ENCODE data around the gene TRAPPC14. TPM values are rescaled to one million over a fixed set of nuclear protein-coding genes. Genes with fewer than 3 reads are reported as not detected.
A peak's percentile ranks its signal among the peaks of the same experiment; 100 is the strongest.
"Not testable (repeated sequence)": the region's sequence is repeated elsewhere in the genome, so short reads cannot be mapped to it uniquely, and the experiment has no call there.

TRAPPC14 gene
- total RNA-seq, 3 donors from 2014 or later (not counting 1 experiment from before 2014, with no cell fraction given) = 55.1 to 59.2 (median 56.5) TPM

DNA sequence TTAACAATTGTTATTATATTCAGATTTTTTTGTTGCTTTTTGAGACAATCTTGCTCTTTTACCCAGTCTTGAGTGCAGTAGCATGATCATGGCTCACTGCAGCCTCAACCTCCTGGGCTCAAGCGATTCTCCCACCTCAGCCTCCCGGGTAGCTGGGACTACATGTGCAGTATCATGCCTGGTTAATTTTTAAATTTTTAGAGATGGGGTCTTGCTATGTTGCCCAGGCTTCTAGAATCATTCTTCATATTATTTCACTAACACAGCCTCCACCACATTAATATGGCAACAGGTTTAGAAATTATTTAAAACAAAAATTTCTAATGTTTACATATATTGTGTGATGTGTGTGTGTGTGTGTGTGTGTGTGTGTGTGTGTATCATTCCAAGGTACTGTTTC is 11.2 kb downstream of the TRAPPC14 start:
- Mint-ChIP-seq H3K27me3 (ENCODE audit: low read depth in 2 of 2) (no peaks in the 10 kb centered on the region), H3K9me3 (no peaks in the 10 kb centered on the region), H3K4me1 (peaks cover 27 to 29% of the 10 kb centered on the region in 2 donors), H3K4me3 (no peak overlapping the region), H3K27ac (no peak overlapping the region), H3K36me3 (no peaks in the 10 kb centered on the region)
- TF ChIP-seq, protein P1, sequence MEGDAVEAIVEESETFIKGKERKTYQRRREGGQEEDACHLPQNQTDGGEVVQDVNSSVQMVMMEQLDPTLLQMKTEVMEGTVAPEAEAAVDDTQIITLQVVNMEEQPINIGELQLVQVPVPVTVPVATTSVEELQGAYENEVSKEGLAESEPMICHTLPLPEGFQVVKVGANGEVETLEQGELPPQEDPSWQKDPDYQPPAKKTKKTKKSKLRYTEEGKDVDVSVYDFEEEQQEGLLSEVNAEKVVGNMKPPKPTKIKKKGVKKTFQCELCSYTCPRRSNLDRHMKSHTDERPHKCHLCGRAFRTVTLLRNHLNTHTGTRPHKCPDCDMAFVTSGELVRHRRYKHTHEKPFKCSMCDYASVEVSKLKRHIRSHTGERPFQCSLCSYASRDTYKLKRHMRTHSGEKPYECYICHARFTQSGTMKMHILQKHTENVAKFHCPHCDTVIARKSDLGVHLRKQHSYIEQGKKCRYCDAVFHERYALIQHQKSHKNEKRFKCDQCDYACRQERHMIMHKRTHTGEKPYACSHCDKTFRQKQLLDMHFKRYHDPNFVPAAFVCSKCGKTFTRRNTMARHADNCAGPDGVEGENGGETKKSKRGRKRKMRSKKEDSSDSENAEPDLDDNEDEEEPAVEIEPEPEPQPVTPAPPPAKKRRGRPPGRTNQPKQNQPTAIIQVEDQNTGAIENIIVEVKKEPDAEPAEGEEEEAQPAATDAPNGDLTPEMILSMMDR (IDR thresholded peaks at IDR 0.05) = no peak
- H3K4me3 ChIP-seq (ENCODE audit: low read length) = no peak overlapping the region
- WGBS (ENCODE audit: insufficient coverage) = 100% methylated on average over 2 of the region's 2 CpGs
- no peaks in the 10 kb centered on the region for H3K9me3 ChIP-seq (ENCODE audit: control insufficient read depth, insufficient read depth, low read length)
- H3K27me3 ChIP-seq (ENCODE audit: control insufficient read depth, insufficient read depth, low read length) = no peaks in the 10 kb centered on the region
- DNase-seq (no peak), ATAC-seq (no peak)
- no peaks in the 10 kb centered on the region for H3K36me3 ChIP-seq (ENCODE audit: control insufficient read depth, insufficient read depth, low read length)
- H3K4me1 ChIP-seq (ENCODE audit: control insufficient read depth, insufficient read depth, low read length) = peaks cover 20% of the 10 kb centered on the region
- intact Hi-C loops (cut with micrococcal nuclease) = no loop called here
- H3K27ac ChIP-seq (ENCODE audit: low read length) = no peak overlapping the region

DNA sequence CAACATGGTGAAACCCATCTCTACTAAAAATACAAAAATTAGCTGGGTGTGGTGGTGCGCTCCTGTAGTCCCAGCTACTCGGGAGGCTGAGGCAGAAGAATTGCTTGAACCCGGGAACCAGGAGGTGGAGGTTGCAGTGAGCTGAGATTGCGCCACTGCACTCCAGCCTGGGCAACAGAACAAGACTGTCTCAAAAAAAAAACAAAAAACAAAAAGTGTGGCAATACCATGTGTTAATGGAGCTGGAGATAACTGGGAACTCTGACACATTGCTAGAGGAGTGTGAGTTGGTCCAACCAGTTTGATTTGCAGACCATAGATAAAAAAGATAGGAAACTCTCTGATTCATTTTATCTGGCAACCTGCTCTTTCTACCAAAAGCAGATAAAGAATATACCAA is 12.2 kb downstream of the TRAPPC14 start:
- ATAC-seq; H3K4me3 ChIP-seq (ENCODE audit: low read length); H3K27me3 Mint-ChIP-seq (ENCODE audit: low read depth in 2 of 2); DNase-seq; intact Hi-C loops (cut with micrococcal nuclease); H3K9me3 Mint-ChIP-seq; H3K27me3 ChIP-seq (ENCODE audit: control insufficient read depth, insufficient read depth, low read length); H3K9me3 ChIP-seq (ENCODE audit: control insufficient read depth, insufficient read depth, low read length); H3K27ac Mint-ChIP-seq; H3K27ac ChIP-seq (ENCODE audit: low read length); H3K36me3 ChIP-seq (ENCODE audit: control insufficient read depth, insufficient read depth, low read length); H3K36me3 Mint-ChIP-seq; H3K4me3 Mint-ChIP-seq: not testable (repeated sequence)
- 96% methylated on average over 4 of the region's 4 CpGs for WGBS (ENCODE audit: insufficient coverage)
- H3K4me1 Mint-ChIP-seq = peaks cover 23 to 26% of the 10 kb centered on the region in 2 donors
- H3K4me1 ChIP-seq (ENCODE audit: control insufficient read depth, insufficient read depth, low read length) = peaks cover 17% of the 10 kb centered on the region

DNA sequence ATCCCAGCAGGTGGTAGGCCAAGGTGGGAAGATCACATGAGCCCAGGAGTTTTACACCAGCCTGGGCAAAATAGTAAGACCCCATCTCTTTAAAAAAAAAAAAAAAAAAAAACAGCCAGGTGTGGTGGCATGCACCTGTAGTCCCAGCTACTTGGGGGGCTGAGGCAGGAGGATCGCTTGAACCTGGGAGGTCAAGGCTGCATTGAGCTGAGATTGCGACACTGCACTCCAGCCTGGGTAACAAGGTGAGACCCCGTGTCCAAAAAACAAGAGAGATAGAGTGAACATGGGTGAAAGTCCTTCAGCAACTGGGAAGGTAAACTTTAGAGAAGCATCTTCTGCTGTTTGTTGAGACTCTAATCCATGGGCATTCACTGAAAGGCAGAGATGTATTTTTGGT is 16.1 kb downstream of the TRAPPC14 start:
- Histone ChIP-seq H3K4me3 (ENCODE audit: low read length) (no peak overlapping the region), H3K9me3 (ENCODE audit: control insufficient read depth, insufficient read depth, low read length) (no peaks in the 10 kb centered on the region), H3K27ac (ENCODE audit: low read length) (no peak overlapping the region), H3K36me3 (ENCODE audit: control insufficient read depth, insufficient read depth, low read length) (no peaks in the 10 kb centered on the region), H3K27me3 (ENCODE audit: control insufficient read depth, insufficient read depth, low read length) (no peaks in the 10 kb centered on the region), H3K4me1 (ENCODE audit: control insufficient read depth, insufficient read depth, low read length) (no peaks in the 10 kb centered on the region)
- Mint-ChIP-seq H3K4me3 (no peak overlapping the region), H3K9me3 (no peaks in the 10 kb centered on the region), H3K36me3 (no peaks in the 10 kb centered on the region), H3K4me1 (no peaks in the 10 kb centered on the region), H3K27me3 (ENCODE audit: low read depth in 2 of 2) (peaks cover 0 to 6% of the 10 kb centered on the region in 2 donors), H3K27ac (no peak overlapping the region)
- TF ChIP-seq, protein P1 (IDR thresholded peaks at IDR 0.05) = no peak
- WGBS (ENCODE audit: insufficient coverage) = 95% methylated on average over 3 of the region's 3 CpGs
- DNase-seq (no peak), ATAC-seq (no peak)
- intact Hi-C loops (cut with micrococcal nuclease) = no loop called here

DNA sequence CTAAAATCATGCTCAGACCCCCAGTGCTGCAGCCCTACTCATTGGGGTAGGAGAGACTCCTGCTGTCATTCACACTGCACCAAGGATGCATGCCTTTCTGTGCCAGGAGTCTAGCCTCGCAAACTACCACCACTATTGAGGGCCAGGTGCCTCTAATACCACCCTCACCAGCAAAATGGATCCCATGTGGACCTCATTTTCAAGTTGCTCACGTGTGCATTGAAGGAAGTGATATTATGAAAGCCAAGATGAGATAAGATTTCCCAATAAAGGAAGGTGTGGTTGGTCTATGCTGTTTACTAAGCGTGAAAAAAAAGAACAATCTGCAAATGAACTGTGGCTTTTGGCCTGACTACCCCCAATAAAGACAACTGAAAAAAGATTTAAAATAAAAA is 17.0 kb downstream of the TRAPPC14 start:
- Mint-ChIP-seq H3K27me3 (ENCODE audit: low read depth in 2 of 2) (peaks cover 0 to 6% of the 10 kb centered on the region in 2 donors), H3K4me3 (no peak overlapping the region), H3K27ac (no peak overlapping the region), H3K36me3 (no peaks in the 10 kb centered on the region), H3K9me3 (no peaks in the 10 kb centered on the region), H3K4me1 (no peaks in the 10 kb centered on the region)
- Histone ChIP-seq H3K27ac (ENCODE audit: low read length) (no peak overlapping the region), H3K4me3 (ENCODE audit: low read length) (no peak overlapping the region), H3K9me3 (ENCODE audit: control insufficient read depth, insufficient read depth, low read length) (no peaks in the 10 kb centered on the region), H3K4me1 (ENCODE audit: control insufficient read depth, insufficient read depth, low read length) (no peaks in the 10 kb centered on the region), H3K36me3 (ENCODE audit: control insufficient read depth, insufficient read depth, low read length) (no peaks in the 10 kb centered on the region), H3K27me3 (ENCODE audit: control insufficient read depth, insufficient read depth, low read length) (no peaks in the 10 kb centered on the region)
- intact Hi-C loops (cut with micrococcal nuclease) = no loop called here
- ATAC-seq (peak in 1 of 3 donors; percentile 53), DNase-seq (no peak)
- WGBS (ENCODE audit: insufficient coverage) = 41% methylated on average over 3 of the region's 3 CpGs
- TF ChIP-seq, protein P1 (IDR thresholded peaks at IDR 0.05) = no peak
